Stimulated activated naive CD8-positive, alpha-beta T cell treated with anti-CD3 and anti-CD28 coated beads, Interleukin-15, Interleukin-2, amounts not matched to agents 100 ng/mL and 50 ng/mL, for 24 hours (primary cell): ENCODE measurements around the gene SUPT3H.

Experiments used
- H3K27ac Mint-ChIP-seq: one replicate; pipeline ENCODE4 v1.8.0; 2021; ENCODE audit warnings: mild to moderate bottlenecking, mixed read lengths
- H3K27me3 Mint-ChIP-seq: one replicate; pipeline ENCODE4 v1.8.0; 2021; ENCODE audit warnings: mixed read lengths
- H3K36me3 Mint-ChIP-seq: one replicate; pipeline ENCODE4 v1.8.0; 2021; ENCODE audit warnings: low read depth, mixed read lengths
- H3K4me1 Mint-ChIP-seq: one replicate; pipeline ENCODE4 v1.8.0; 2021; ENCODE audit warnings: low read depth, mixed read lengths
- H3K4me3 Mint-ChIP-seq: one replicate; pipeline ENCODE4 v1.8.0; 2021; ENCODE audit warnings: mild to moderate bottlenecking, mixed read lengths
- H3K9me3 Mint-ChIP-seq: one replicate; pipeline ENCODE4 v1.8.0; 2021; ENCODE audit warnings: mixed read lengths

The SUPT3H gene

GRCh38 chr6:44797746-44798145 lies 580.0 kb downstream of the SUPT3H start:
- Mint-ChIP-seq H3K36me3 (no peaks in the 10 kb centered on the region), H3K9me3 (no peaks in the 10 kb centered on the region), H3K27ac (no peak overlapping the region), H3K4me1 (no peaks in the 10 kb centered on the region), H3K27me3 (peaks cover 4% of the 10 kb centered on the region), H3K4me3 (no peak overlapping the region)

- Mint-ChIP-seq H3K27ac (no peak overlapping the region), H3K4me1 (no peaks in the 10 kb centered on the region), H3K36me3 (no peaks in the 10 kb centered on the region), H3K9me3 (no peaks in the 10 kb centered on the region), H3K27me3 (peaks cover 4% of the 10 kb centered on the region), H3K4me3 (no peak overlapping the region)
Observed at GRCh38 chr6:44795326-44795725, 582.4 kb downstream of the SUPT3H start.

- Mint-ChIP-seq H3K4me1 (peaks cover 8% of the 10 kb centered on the region), H3K27me3 (no peaks in the 10 kb centered on the region), H3K27ac (no peak overlapping the region), H3K4me3 (no peak overlapping the region), H3K36me3 (no peaks in the 10 kb centered on the region), H3K9me3 (peaks cover 7% of the 10 kb centered on the region)
Observed at GRCh38 chr6:44789806-44790205, 587.9 kb downstream of the SUPT3H start.

GRCh38 chr6:44789061-44789460 lies 588.7 kb downstream of the SUPT3H start:
- Mint-ChIP-seq H3K9me3 (peaks cover 7% of the 10 kb centered on the region), H3K4me1 (peaks cover 8% of the 10 kb centered on the region), H3K27ac (no peak overlapping the region), H3K4me3 (no peak overlapping the region), H3K36me3 (no peaks in the 10 kb centered on the region), H3K27me3 (no peaks in the 10 kb centered on the region)

DNA sequence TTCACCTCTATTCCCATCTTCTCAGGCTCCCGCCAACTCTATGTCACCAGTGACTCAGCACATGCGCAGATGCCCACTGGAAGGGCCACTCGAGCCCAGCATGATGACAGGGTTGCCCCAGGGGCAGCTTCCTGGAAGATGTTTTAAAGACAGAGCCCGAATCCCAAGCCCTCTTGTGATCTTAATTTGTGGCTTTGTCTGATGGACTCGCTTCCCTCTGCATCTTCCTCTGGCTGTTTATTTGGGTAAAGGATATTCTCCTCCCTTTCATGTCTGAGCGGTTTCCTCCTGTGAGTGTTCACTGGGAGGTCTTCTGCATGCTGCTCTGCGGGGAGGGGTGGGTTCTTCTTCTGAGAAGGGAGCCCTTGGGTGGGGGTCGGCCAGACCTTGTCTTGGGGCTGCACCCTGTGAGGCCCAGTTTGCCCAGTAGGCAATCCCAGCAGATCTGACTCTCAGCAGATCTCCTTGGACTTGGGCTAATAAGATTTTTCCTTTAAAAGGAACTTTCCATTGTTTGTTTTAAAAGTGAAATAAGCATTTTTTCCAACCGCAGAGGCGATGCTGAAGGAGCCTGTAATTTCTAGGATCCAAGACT lies 589.2 kb downstream of the SUPT3H start:
- H3K27ac Mint-ChIP-seq = no peak overlapping the region
- H3K4me3 Mint-ChIP-seq = no peak overlapping the region
- peaks cover 8% of the 10 kb centered on the region for H3K4me1 Mint-ChIP-seq
- no peaks in the 10 kb centered on the region for H3K36me3 Mint-ChIP-seq
- H3K27me3 Mint-ChIP-seq = no peaks in the 10 kb centered on the region
- H3K9me3 Mint-ChIP-seq = peaks cover 13% of the 10 kb centered on the region

DNA sequence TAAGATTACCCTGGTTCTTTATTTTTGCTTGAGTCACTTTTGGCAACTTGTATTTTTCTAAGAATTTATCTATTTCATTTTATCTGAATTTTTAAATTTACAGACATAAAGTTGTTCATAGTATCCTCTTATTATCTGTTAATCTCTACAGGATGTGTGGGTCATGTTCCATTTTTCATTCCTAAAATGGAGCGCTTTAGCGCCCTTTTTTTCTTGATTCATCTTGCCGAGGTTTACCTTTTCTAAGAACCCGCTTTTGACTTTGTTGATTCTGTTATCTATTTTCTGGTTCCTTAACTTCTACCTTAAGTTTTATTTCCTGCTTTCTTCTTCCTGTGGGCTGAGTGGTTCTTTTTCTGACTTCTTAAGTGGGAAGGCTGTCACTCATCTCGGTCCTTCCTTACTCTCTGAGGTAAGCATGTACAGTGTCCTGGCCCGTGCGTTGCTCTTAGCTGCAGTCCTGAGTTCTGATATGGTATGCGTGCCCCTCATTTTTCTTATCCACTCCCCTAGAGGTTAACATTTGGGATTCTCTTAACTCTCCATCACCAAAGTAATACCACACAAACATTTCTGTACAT lies 590.4 kb downstream of the SUPT3H start:
- Mint-ChIP-seq H3K4me1 (peaks cover 8% of the 10 kb centered on the region), H3K9me3 (peaks cover 15% of the 10 kb centered on the region), H3K27ac (peak overlapping the region; percentile 59), H3K27me3 (no peaks in the 10 kb centered on the region), H3K36me3 (no peaks in the 10 kb centered on the region), H3K4me3 (peak overlapping the region; percentile 42)

DNA sequence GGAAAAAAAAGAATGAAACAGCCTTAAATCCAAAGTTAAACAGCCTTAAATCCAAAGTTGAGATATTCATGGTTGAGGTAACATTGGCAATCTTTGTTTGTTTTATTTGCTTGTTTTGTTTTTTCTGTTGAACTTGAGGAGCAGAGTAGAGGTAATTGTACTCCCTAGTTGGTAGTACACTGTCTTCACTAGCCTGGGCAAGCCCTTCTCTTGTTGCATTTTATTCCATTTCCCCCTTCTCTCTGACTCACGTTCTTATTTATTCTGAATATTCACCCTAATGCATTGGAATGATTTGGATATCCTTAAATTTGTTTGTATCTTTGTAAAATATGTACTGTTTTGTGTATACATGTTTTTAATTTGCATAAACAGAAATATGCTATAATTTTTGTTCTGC lies 592.6 kb downstream of the SUPT3H start:
- Mint-ChIP-seq H3K27ac (no peak overlapping the region), H3K9me3 (peaks cover 15% of the 10 kb centered on the region), H3K4me1 (peaks cover 8% of the 10 kb centered on the region), H3K36me3 (no peaks in the 10 kb centered on the region), H3K27me3 (no peaks in the 10 kb centered on the region), H3K4me3 (no peak overlapping the region)

- no peak overlapping the region for H3K27ac Mint-ChIP-seq
- no peak overlapping the region for H3K4me3 Mint-ChIP-seq
Observed at GRCh38 chr6:44784195-44784594, 593.5 kb downstream of the SUPT3H start.

GRCh38 chr6:44782892-44783291 lies 594.8 kb downstream of the SUPT3H start:
- Mint-ChIP-seq H3K4me1 (peaks cover 7% of the 10 kb centered on the region), H3K27me3 (no peaks in the 10 kb centered on the region), H3K36me3 (no peaks in the 10 kb centered on the region), H3K27ac (no peak overlapping the region), H3K9me3 (peaks cover 15% of the 10 kb centered on the region), H3K4me3 (no peak overlapping the region)

More at GRCh38 chr6:44784195-44784594, 593.5 kb downstream of the SUPT3H start:
- H3K27me3 Mint-ChIP-seq = no peaks in the 10 kb centered on the region
- H3K9me3 Mint-ChIP-seq = peaks cover 15% of the 10 kb centered on the region
- no peaks in the 10 kb centered on the region for H3K36me3 Mint-ChIP-seq
- H3K4me1 Mint-ChIP-seq = peaks cover 8% of the 10 kb centered on the region

DNA sequence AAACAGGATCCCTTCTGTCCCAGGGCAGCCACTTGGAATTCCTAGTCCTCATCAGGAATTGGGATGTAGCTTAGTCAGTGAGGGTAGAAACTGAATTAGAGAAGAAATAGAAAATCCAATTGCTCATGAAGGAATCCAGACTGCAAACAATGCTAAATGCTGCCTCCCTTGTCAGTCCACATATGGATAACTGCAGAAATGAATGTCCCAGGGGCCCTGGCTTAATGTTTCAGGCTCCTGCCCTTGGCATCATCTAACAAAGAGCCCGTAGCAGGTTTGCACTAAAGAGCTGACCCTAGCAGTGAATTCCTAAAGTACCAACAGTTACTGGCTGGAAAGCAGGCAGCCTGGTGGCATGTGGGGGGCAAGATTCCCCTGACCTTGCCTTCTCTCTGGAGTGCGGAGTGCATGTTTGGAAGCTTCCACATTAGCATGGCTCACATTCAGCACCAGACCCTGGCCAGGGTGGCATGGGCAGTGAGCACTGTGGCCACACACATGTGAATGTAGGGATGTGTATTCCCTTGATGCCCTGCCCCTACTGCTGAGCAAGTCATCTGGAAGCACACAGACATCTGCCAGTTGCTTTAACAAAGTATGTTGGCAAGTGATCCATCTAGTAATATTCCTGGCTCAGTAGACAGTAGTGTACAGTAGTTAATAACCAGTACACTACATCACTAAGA lies 595.7 kb downstream of the SUPT3H start:
- no peaks in the 10 kb centered on the region for H3K4me1 Mint-ChIP-seq
- no peaks in the 10 kb centered on the region for H3K27me3 Mint-ChIP-seq
- no peaks in the 10 kb centered on the region for H3K36me3 Mint-ChIP-seq
- no peak overlapping the region for H3K27ac Mint-ChIP-seq
- H3K4me3 Mint-ChIP-seq = no peak overlapping the region
- H3K9me3 Mint-ChIP-seq = peaks cover 15% of the 10 kb centered on the region

DNA sequence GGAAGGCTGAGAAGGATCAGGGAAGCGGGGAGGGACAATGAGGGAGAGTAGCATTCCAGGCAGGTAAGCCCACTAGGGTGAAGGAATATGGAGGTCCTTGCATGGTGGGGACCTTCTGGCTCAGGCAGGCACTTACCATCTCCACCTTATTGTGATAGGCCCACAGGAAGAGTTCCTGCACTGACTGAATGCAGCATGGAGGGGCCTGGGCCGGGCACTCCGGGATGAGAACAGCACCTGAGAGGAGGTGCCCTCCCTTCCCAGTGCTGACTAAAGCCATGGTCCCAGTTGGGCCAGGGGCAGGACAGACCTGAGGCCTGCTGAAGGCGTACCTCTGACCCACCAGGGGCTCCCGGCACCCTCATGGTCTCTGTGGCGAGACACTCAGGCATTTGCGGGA lies 597.6 kb downstream of the SUPT3H start:
- Mint-ChIP-seq H3K27ac (no peak overlapping the region), H3K4me1 (no peaks in the 10 kb centered on the region), H3K36me3 (no peaks in the 10 kb centered on the region), H3K4me3 (no peak overlapping the region), H3K9me3 (peaks cover 8% of the 10 kb centered on the region), H3K27me3 (no peaks in the 10 kb centered on the region)

DNA sequence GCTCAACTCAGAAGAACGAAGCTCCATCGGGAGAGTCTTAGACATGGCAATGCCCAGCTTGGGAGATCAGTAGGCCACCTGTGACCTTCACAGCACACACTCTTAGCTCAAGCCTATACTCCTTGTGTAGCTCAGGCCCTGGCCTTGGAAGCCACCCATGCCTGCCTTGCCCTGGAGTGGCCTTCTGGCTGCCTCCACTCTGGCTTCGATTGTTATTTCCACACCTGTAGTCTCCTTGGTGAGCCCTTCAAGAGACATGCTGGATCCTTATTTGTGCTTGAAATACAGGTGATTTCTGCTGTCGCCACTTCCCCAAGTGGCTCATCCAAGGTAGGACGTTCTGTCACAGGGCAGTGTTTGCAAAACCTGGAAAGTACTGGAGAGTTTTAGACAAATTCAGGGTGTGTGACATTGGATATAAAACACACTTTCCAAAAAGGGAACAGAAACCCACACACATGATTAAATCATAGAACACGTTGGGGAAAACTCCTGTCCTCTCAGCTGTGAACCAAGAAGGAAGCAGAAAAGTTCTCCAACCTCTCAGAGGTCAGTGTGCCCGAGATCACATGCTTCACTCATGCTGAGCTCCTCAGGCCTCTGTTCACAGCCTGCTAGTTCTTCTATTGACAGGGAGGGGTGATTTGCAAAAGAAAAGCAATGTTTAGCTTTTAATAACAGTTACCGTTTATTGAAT lies 598.5 kb downstream of the SUPT3H start:
- H3K9me3 Mint-ChIP-seq = peaks cover 11% of the 10 kb centered on the region
- H3K36me3 Mint-ChIP-seq = no peaks in the 10 kb centered on the region
- H3K4me1 Mint-ChIP-seq = no peaks in the 10 kb centered on the region
- no peak overlapping the region for H3K4me3 Mint-ChIP-seq
- H3K27me3 Mint-ChIP-seq = no peaks in the 10 kb centered on the region
- no peak overlapping the region for H3K27ac Mint-ChIP-seq
